ENCODE data around the gene NCMAP.

NCMAP gene

GRCh38 chr1:24606621-24607020, 50.7 kb downstream of the NCMAP start:
- no peaks in the 10 kb centered on the region for H3K36me3 ChIP-seq
- no peaks in the 10 kb centered on the region for H3K9me3 ChIP-seq
- peaks cover 29% of the 10 kb centered on the region for H3K27me3 ChIP-seq
- no peak for TF ChIP-seq CTCF (IDR thresholded peaks at IDR 0.05)
- H3K4me3 ChIP-seq (ENCODE audit: low read depth in 1 of 2, low read length in 1 of 2): no peak overlapping the region
- H3K27ac ChIP-seq: no peak overlapping the region
- no peaks in the 10 kb centered on the region for H3K4me1 ChIP-seq (ENCODE audit: control insufficient read depth in 1 of 2, insufficient read depth in 1 of 2, low read depth in 1 of 2, low read length in 1 of 2)

- H3K27ac ChIP-seq: no peak overlapping the region
- H3K4me1 ChIP-seq (ENCODE audit: control insufficient read depth in 1 of 2, insufficient read depth in 1 of 2, low read depth in 1 of 2, low read length in 1 of 2): no peaks in the 10 kb centered on the region
- no peaks in the 10 kb centered on the region for H3K9me3 ChIP-seq
- no peak overlapping the region for H3K4me3 ChIP-seq (ENCODE audit: low read depth in 1 of 2, low read length in 1 of 2)
- H3K27me3 ChIP-seq: peaks cover 33% of the 10 kb centered on the region
- H3K36me3 ChIP-seq: no peaks in the 10 kb centered on the region
- TF ChIP-seq CTCF (IDR thresholded peaks at IDR 0.05): no peak
Observed at GRCh38 chr1:24609949-24610517, 54.1 kb downstream of the NCMAP start.

- H3K27me3 ChIP-seq: peaks cover 31% of the 10 kb centered on the region
Observed at GRCh38 chr1:24619376-24619775, 63.5 kb downstream of the NCMAP start.

GRCh38 chr1:24620678-24621077, 64.8 kb downstream of the NCMAP start:
- no peak overlapping the region for H3K4me3 ChIP-seq (ENCODE audit: low read depth in 1 of 2, low read length in 1 of 2)
- no peaks in the 10 kb centered on the region for H3K9me3 ChIP-seq
- no peak overlapping the region for H3K27ac ChIP-seq
- H3K27me3 ChIP-seq: peaks cover 26% of the 10 kb centered on the region
- H3K36me3 ChIP-seq: no peaks in the 10 kb centered on the region
- no peaks in the 10 kb centered on the region for H3K4me1 ChIP-seq (ENCODE audit: control insufficient read depth in 1 of 2, insufficient read depth in 1 of 2, low read depth in 1 of 2, low read length in 1 of 2)
- no peak for TF ChIP-seq CTCF (IDR thresholded peaks at IDR 0.05)

More at GRCh38 chr1:24619376-24619775, 63.5 kb downstream of the NCMAP start:
- TF ChIP-seq CTCF (IDR thresholded peaks at IDR 0.05): no peak
- no peaks in the 10 kb centered on the region for H3K9me3 ChIP-seq
- H3K27ac ChIP-seq: no peak overlapping the region
- no peaks in the 10 kb centered on the region for H3K4me1 ChIP-seq (ENCODE audit: control insufficient read depth in 1 of 2, insufficient read depth in 1 of 2, low read depth in 1 of 2, low read length in 1 of 2)
- no peaks in the 10 kb centered on the region for H3K36me3 ChIP-seq
- H3K4me3 ChIP-seq (ENCODE audit: low read depth in 1 of 2, low read length in 1 of 2): no peak overlapping the region

- H3K27me3 ChIP-seq: peaks cover 22% of the 10 kb centered on the region
Observed at GRCh38 chr1:24621121-24621520, 65.2 kb downstream of the NCMAP start.

More at GRCh38 chr1:24621121-24621520, 65.2 kb downstream of the NCMAP start:
- Histone ChIP-seq H3K4me1 (ENCODE audit: control insufficient read depth in 1 of 2, insufficient read depth in 1 of 2, low read depth in 1 of 2, low read length in 1 of 2) (no peaks in the 10 kb centered on the region), H3K27ac (no peak overlapping the region), H3K9me3 (no peaks in the 10 kb centered on the region), H3K36me3 (no peaks in the 10 kb centered on the region), H3K4me3 (ENCODE audit: low read depth in 1 of 2, low read length in 1 of 2) (no peak overlapping the region)
- no peak for TF ChIP-seq CTCF (IDR thresholded peaks at IDR 0.05)

All from neutrophil (primary cell).